Osteoblast (primary cell): ENCODE measurements around the gene HOXC10. TPM values are rescaled to one million over a fixed set of nuclear protein-coding genes. Genes with fewer than 3 reads are reported as not detected.
A peak's percentile ranks its signal among the peaks of the same experiment; 100 is the strongest.

Source experiments
- DNase-seq: peaks from one replicate; pipeline ENCODE4 v3.0.0; 2011; ENCODE audit warnings: low spot score, mixed read lengths; ENCODE audit not compliant: insufficient read length; ENCODE audit errors: missing footprints
- H2AFZ ChIP-seq: 2 replicates; pipeline ENCODE4 v1.6.0; 2011; ENCODE audit warnings: mild to moderate bottlenecking, low read length
- H3K27ac ChIP-seq: 2 replicates; pipeline ENCODE4 v1.5.1; 2011; ENCODE audit warnings: mild to moderate bottlenecking, low read depth, low read length, moderate library complexity
- H3K27me3 ChIP-seq: 2 replicates; pipeline ENCODE4 v1.6.0; 2012; ENCODE audit warnings: mild to moderate bottlenecking, control low read depth, inconsistent platforms, low read length, moderate library complexity; ENCODE audit not compliant: insufficient read depth
- H3K36me3 ChIP-seq: 2 replicates; pipeline ENCODE4 v1.5.1; 2011; ENCODE audit warnings: mild to moderate bottlenecking, low read length, control low read depth, moderate library complexity; ENCODE audit not compliant: insufficient read depth
- H3K4me1 ChIP-seq: 2 replicates; pipeline ENCODE4 v1.5.1; 2011; ENCODE audit warnings: mild to moderate bottlenecking, low read length, control low read depth, moderate library complexity; ENCODE audit not compliant: insufficient read depth
- H3K4me2 ChIP-seq: 2 replicates; pipeline ENCODE4 v1.6.0; 2011; ENCODE audit warnings: mild to moderate bottlenecking, low read length; ENCODE audit not compliant: insufficient read depth
- H3K4me3 ChIP-seq: fragments of 200-600 bp; sonication (generic); 3 replicates; pipeline ENCODE4 v1.5.1; 2012; ENCODE audit warnings: mild to moderate bottlenecking, low read length, inconsistent platforms; ENCODE audit not compliant: insufficient read depth
- H3K79me2 ChIP-seq: 2 replicates; pipeline ENCODE4 v1.6.0; 2012; ENCODE audit warnings: mild to moderate bottlenecking, low read length, control low read depth, inconsistent platforms; ENCODE audit not compliant: insufficient read depth
- H3K9me3 ChIP-seq: 2 replicates; pipeline ENCODE4 v1.5.1; 2011; ENCODE audit warnings: low read depth, low read length, control low read depth
- H4K20me1 ChIP-seq: 2 replicates; pipeline ENCODE4 v1.6.0; 2012; ENCODE audit warnings: mild to moderate bottlenecking, low read length, control low read depth; ENCODE audit not compliant: insufficient read depth
- CTCF ChIP-seq: IDR thresholded peaks from 2 replicates; pipeline ENCODE4 v1.5.1; 2011; ENCODE audit warnings: mild to moderate bottlenecking, low read depth, low read length, moderate library complexity; ENCODE audit errors: extremely low read depth
- total RNA-seq: library from RNA; depleted of rRNA; stranded (reverse); fragments of >200 nt; gene quantifications from 2 replicates; pipeline ENCODE4 v1.2.3, GENCODE V29; 2012

HOXC10 gene
- total RNA-seq, 1 donor, result 11.2 TPM

DNA sequence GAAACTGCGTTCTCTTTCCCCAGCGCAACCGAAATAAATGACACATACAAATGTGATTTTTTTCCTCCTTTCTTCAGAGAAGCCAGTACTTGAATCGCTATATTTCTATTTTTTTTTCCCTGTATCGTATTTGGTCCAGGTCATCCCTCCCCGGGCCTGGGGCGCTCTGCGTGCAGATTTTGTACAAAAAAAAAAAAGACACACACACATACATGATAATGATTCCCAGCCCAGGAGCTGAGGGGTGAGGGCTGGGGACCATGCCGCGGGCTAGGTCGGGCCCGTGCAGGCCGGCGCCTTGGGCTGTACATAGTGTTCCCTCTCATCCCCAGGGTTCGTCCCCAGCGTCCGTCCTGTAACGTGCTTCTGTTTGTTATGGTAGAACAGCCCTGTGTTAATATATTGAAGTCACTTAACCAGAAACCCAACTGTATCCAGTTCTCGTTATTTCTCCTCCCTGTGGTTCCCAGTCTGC lies 18.0 kb downstream of the HOXC10 start:
- H3K4me3 ChIP-seq, result no peak overlapping the region
- peaks cover 16% of the 10 kb centered on the region for H4K20me1 ChIP-seq
- no peaks in the 10 kb centered on the region for H3K9me3 ChIP-seq
- TF ChIP-seq CTCF, result no peak
- no peak overlapping the region for H3K27ac ChIP-seq
- H3K4me1 ChIP-seq, result peaks cover 41% of the 10 kb centered on the region
- peaks cover 10% of the 10 kb centered on the region for H3K36me3 ChIP-seq
- no peak for DNase-seq
- no peak overlapping the region for H2AFZ ChIP-seq
- no peaks in the 10 kb centered on the region for H3K27me3 ChIP-seq
- peaks cover 84% of the 10 kb centered on the region for H3K79me2 ChIP-seq
- H3K4me2 ChIP-seq, result no peak overlapping the region

DNA sequence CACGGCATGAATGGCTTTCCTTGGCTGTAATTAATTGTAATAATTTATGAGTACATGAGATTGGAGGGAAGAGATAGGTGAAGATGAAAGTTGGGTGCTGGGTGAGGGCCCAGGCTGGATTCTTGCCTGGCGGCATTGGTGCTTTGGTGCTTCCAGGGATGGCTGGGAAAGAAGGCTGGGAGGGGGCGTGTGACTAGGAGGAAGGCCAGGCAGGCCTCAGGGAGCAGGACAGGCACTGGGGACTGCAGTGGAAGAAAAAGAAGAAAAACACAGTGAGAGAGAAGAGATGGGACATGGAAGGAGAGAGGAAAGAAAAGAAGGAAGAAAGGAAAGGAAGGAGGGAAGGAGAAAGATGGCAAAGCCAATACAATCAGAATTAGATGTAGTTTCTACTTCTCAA lies 18.7 kb downstream of the HOXC10 start:
- Histone ChIP-seq H3K27me3 (no peaks in the 10 kb centered on the region), H3K27ac (no peak overlapping the region)

DNA sequence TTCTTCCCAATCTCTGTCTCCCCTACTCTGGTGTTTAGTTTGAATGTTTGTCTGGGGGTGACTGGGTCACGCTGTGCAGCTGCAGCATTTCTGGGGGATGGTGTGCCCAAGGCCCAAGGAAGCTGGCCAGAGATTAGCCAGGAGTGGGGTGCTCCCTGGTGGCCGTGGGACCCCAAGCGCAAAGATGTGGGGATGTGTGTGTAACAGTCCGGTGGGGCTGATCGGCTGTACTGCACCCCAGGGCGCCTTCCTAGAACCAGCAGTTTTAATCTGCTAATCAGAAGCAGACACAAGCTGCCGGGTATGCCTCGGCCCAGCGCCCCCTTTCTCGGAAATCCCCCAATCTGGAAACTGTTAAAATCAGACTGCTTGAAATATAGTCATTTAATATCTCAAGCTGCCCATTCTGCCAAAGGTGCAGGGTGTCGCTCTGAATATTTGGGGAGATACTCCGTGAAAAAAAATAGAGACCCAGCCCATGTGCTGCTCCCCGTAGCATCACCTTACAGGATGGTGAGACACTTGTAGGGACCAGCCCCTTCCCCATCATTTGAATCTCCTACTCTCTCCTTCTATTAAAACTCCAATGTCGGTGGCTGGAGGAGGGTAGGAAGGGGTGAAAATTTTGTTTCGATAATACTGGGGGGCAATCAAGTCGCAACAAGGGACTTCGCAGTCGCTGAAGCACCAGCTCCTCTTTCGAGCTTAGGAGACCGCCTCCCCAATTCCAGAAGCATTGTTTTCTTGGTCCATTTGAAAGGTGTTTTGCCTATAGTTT lies 19.3 kb downstream of the HOXC10 start:
- peaks cover 16% of the 10 kb centered on the region for H4K20me1 ChIP-seq
- no peak overlapping the region for H3K4me2 ChIP-seq
- H3K9me3 ChIP-seq, result no peaks in the 10 kb centered on the region
- H2AFZ ChIP-seq, result no peak overlapping the region
- no peak overlapping the region for H3K27ac ChIP-seq
- no peak overlapping the region for H3K4me3 ChIP-seq
- peaks cover 10% of the 10 kb centered on the region for H3K36me3 ChIP-seq
- DNase-seq, result peak; percentile 83
- peak; percentile 25 for TF ChIP-seq CTCF
- H3K27me3 ChIP-seq, result no peaks in the 10 kb centered on the region
- H3K79me2 ChIP-seq, result peaks cover 80% of the 10 kb centered on the region
- peaks cover 38% of the 10 kb centered on the region for H3K4me1 ChIP-seq

More for the DNA sequence above, 18.7 kb downstream of the HOXC10 start:
- DNase-seq, result no peak
- H3K9me3 ChIP-seq, result no peaks in the 10 kb centered on the region
- H3K4me3 ChIP-seq, result no peak overlapping the region
- no peak for TF ChIP-seq CTCF
- H3K4me2 ChIP-seq, result no peak overlapping the region
- H3K79me2 ChIP-seq, result peaks cover 83% of the 10 kb centered on the region
- peaks cover 40% of the 10 kb centered on the region for H3K4me1 ChIP-seq
- no peak overlapping the region for H2AFZ ChIP-seq
- peaks cover 16% of the 10 kb centered on the region for H4K20me1 ChIP-seq
- H3K36me3 ChIP-seq, result peaks cover 10% of the 10 kb centered on the region

DNA sequence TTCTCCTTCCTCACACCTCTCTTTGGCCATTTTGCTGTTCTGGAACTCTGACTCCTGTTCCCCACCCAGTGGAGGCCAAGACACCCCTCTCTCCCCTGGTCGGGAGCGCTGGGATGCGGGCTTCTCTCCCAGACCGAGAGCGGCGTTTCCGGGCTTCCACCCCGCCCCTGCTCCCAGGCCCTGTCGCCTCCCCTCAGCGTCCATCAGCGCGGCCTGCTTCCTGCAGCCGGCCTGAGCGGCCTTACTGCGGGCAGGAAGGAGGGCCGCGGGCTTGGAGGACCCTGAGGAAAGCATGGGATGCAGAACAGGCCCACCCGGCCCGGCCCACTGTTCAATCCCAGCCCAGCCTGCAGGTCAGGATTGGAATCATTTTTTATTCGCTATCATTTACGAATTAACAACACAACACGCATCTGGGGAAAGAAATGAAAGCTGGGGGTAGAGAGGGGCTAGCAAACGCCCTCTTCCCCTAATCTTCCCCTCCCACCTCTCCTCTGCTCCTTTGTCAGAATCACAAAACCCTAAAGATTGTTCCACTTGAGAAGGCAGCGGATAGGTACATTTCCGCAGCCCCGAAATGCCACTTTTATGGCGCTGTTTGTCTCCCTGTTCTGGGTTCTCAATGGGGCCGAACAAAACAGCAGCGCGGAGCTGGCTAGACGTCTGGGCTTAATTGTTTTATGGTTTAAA lies 20.0 kb downstream of the HOXC10 start:
- Histone ChIP-seq H3K4me3 (peak overlapping the region; percentile 66), H3K27ac (no peak overlapping the region)

More for the DNA sequence above, 20.0 kb downstream of the HOXC10 start:
- H2AFZ ChIP-seq, result no peak overlapping the region
- peaks cover 42% of the 10 kb centered on the region for H3K4me1 ChIP-seq
- H4K20me1 ChIP-seq, result peaks cover 16% of the 10 kb centered on the region
- no peak for TF ChIP-seq CTCF
- peaks cover 10% of the 10 kb centered on the region for H3K36me3 ChIP-seq
- no peaks in the 10 kb centered on the region for H3K27me3 ChIP-seq
- DNase-seq, result no peak
- H3K79me2 ChIP-seq, result peaks cover 82% of the 10 kb centered on the region
- H3K4me2 ChIP-seq, result peak overlapping the region; percentile 92
- no peaks in the 10 kb centered on the region for H3K9me3 ChIP-seq
